GM21825 (cell line): Measurements from ENCODE around the gene B9D1.
A peak's percentile ranks its signal among the peaks of the same experiment; 100 is the strongest.

Experiments used
- ATAC-seq: cut with Tn5 transposase; IDR thresholded peaks from one replicate; pipeline ENCODE4 v1.9.1; 2021; ENCODE audit warnings: mild to moderate bottlenecking, moderate library complexity; ENCODE audit not compliant: unreplicated experiment

Gene B9D1

GRCh38 chr17:19388791-19389785, 26.6 kb upstream of the B9D1 start:
- no peak for ATAC-seq

DNA sequence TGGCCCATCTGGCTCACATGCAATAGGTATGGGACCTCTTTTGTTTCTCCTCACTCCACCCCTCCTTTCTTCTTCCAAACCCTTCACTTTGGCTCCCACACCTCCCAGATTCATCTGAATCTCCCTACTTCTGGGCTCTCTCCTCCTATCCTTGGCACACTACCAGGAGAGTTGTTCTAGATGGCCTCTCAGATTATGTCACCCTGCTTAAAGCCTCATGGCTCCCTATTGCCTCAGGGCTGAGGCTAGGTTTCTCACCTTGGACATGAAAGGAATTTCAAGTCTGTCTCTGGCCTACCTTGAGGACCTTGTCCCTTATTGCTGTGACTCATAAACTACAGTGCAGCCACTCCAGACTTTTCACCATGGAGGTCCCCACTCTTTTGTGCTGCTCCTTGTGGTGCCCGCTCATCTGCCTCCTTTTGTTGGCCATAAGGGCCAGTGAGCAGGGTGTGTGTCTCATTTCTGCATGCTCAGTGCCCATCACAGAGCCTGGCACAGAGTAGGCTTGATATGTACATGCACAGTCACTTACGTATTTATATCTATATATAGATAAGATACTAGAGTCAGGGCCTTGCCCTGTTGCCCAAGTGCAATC, 25.5 kb upstream of the B9D1 start:
- no peak for ATAC-seq

- no peak for ATAC-seq
These were observed 24.7 kb upstream of the B9D1 start, which contains the start of gene MFAP4 for GRCh38 chr17:19386974-19387920. Gene MFAP4 (minus strand): TSS chr17:19387190. CDS start chr17:19387155, 35 bp downstream.

- no peak for ATAC-seq
These were observed 23.8 kb upstream of the B9D1 start for GRCh38 chr17:19386051-19386929.

GRCh38 chr17:19385521-19385983, 23.0 kb upstream of the B9D1 start:
- no peak for ATAC-seq

DNA sequence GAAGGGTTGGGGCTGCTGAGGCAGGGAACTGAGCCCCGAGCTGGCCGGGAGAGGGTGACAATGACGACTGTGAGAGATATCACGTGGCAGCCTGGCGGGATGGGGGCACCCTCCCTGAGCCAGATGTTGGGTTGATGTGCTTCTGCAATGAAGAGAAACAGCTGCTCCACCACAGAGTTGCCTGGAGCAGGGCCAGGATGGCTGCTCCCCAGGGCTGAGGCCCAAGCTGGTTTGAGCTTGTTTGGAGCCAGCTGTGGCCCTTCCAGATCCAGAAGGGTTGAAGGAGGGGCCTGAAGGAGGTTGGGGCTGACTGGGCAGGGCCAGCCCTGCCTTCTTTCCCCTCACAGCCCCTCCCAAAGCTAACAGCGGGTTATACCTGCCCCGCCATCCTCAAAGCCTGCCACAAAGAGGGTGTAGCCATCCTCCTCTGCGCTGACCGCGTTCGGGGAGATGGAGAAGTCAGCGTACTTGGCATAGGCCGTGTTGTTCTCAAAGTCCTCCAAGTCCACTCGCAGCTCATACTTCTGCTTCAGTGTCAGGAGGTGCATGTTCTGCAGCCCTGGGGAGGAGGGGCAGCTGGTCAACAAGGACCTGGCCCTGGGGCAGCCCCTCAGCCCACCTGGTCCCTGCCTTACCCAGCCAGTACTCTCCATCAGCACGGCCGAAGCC, 22.3 kb upstream of the B9D1 start:
- no peak for ATAC-seq

- no peak for ATAC-seq
These were observed 21.4 kb upstream of the B9D1 start for GRCh38 chr17:19383681-19384470.

DNA sequence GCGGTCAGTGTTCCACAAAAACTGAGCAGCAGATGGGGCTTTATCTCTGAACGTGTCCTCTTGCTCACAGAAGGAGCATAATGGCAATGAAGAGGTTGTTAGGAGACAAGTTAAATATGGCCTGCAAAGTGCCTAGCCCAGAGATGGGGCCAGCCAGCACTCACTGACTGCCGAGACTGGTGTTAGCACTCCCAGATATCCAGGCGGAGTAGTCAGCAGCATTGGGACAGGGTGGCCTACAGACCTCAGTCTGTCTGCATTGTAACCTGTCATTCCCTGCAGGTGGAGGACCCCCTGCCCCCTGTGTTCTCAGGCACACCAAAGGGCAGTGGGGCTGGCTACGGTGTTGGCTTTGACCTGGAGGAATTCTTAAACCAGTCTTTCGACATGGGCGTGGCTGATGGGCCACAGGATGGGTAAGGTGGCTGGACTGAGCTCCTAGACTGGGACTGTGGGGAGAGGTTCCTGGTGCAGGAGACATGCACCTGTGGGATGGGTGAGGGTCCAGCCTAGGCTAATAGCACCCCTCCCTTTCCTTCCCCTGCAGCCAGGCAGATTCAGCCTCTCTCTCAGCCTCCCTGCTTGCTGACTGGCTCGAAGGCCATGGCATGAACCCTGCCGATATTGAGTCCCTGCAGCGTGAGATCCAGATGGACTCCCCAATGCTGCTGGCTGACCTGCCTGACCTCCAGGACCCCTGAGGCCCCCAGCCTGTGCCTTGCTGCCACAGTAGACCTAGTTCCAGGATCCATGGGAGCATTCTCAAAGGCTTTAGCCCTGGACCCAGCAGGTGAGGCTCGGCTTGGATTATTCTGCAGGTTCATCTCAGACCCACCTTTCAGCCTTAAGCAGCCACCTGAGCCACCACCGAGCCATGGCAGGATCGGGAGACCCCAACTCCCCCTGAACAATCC, 20.3 kb upstream of the B9D1 start:
- no peak for ATAC-seq

- ATAC-seq = no peak
These were observed 19.4 kb upstream of the B9D1 start for GRCh38 chr17:19381741-19382444.

- no peak for ATAC-seq
These were observed 18.8 kb upstream of the B9D1 start for GRCh38 chr17:19381361-19381740.

DNA sequence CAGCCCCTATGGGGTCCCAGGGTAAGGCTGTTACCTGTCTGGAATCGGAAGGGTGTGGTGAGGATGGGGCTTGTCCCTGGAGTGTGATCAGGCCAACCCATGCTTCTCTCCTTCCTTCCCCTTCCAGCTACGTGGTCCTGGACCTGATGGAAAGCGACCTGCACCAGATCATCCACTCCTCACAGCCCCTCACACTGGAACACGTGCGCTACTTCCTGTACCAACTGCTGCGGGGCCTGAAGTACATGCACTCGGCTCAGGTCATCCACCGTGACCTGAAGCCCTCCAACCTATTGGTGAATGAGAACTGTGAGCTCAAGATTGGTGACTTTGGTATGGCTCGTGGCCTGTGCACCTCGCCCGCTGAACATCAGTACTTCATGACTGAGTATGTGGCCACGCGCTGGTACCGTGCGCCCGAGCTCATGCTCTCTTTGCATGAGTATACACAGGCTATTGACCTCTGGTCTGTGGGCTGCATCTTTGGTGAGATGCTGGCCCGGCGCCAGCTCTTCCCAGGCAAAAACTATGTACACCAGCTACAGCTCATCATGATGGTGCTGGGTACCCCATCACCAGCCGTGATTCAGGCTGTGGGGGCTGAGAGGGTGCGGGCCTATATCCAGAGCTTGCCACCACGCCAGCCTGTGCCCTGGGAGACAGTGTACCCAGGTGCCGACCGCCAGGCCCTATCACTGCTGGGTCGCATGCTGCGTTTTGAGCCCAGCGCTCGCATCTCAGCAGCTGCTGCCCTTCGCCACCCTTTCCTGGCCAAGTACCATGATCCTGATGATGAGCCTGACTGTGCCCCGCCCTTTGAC, 18.2 kb upstream of the B9D1 start:
- ATAC-seq = no peak

- no peak for ATAC-seq
These were observed 17.0 kb upstream of the B9D1 start for GRCh38 chr17:19379361-19380065.

DNA sequence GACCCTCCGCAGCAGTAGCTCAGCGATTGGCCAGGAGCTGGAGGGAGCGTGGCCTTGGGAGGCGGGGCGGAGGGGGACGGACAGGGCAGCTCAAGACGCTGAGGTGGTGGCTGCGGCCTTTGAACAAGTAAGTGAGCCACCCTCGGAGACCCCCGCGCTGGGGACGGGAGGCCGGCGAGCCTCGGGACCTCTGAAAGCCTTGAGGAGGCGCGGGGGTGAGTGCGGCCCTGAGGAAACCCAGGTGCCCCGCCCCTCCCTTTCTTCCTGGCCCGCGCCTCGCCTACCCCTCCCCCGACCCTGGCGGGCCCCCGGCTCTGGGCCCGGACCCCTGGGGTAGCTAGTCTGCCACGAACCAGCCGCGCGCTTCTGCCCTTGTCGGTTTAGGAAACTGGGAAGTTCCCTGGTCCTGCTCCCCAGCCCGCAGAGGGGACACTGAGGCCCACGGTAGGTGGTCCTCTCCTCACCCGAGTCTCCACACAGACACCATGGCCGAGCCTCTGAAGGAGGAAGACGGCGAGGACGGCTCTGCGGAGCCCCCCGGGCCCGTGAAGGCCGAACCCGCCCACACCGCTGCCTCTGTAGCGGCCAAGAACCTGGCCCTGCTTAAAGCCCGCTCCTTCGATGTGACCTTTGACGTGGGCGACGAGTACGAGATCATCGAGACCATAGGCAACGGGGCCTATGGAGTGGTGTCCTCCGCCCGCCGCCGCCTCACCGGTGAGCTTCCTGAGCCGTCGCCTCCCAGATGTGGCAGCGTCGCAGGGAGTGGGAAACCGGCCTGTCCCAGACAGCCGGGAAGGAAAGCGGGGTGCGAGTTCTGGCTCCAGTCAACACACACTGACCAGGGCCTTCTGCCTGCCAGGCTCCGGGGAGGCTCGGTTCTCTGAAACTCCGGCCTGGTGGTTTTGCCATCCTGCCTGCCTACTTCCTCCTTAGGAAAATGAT, 16.2 kb upstream of the B9D1 start, which contains the start of gene MAPK7:
MAPK7 (plus strand) TSS at position 83 of the 945 bp plus-strand sequence; CDS start at position 486, 403 bp downstream.
- peak; percentile 4 for ATAC-seq
